Ovary (tissue), 9 donors: ENCODE measurements around the gene FAM120AOS. TPM values are rescaled to one million over a fixed set of nuclear protein-coding genes. Genes with fewer than 3 reads are reported as not detected.

Experiments
- DNase-seq, 5 donors: peaks; one replicate each; pipeline ENCODE4 v3.0.0-alpha.2; 2019 to 2020
- H3K27ac ChIP-seq, 2 donors: fragments of 200-600 bp; one replicate each; pipeline versions ENCODE4 v1.5.1 to v1.8.0; 2019 to 2022
- H3K27me3 ChIP-seq: fragments of 200-600 bp; one replicate; pipeline ENCODE4 v1.8.0; 2022
- H3K36me3 ChIP-seq: fragments of 200-600 bp; sonication (generic); one replicate; pipeline ENCODE4 v1.5.1; 2019
- H3K4me1 ChIP-seq: one replicate; pipeline ENCODE4 v1.8.1; 2013; ENCODE audit warnings: mild to moderate bottlenecking, moderate library complexity; ENCODE audit not compliant: insufficient read depth
- H3K4me3 ChIP-seq: fragments of 200-600 bp; sonication (generic); one replicate; pipeline ENCODE4 v1.5.1; 2017
- H3K9me3 ChIP-seq, 2 donors: fragments of 200-600 bp in 1 of 2; sonication (generic) in 1 of 2; one replicate each; pipeline versions ENCODE4 v1.5.1 to v1.8.1; 2013 to 2019; ENCODE audit warnings: mild to moderate bottlenecking in 1 of 2, moderate library complexity in 1 of 2
- CTCF ChIP-seq, 3 donors: fragments of 450-650 bp in 2 of 3; fragments of 200-600 bp in 1 of 3; IDR thresholded peaks; one replicate each; pipeline versions ENCODE4 v1.5.1 to v1.8.0; 2016 to 2022; ENCODE audit warnings: antibody characterized with exemption in 3 of 3, mild to moderate bottlenecking in 1 of 3
- EP300 ChIP-seq: sonication (generic); formaldehyde crosslinking; IDR thresholded peaks from one replicate; pipeline ENCODE4 v1.6.1; 2017; ENCODE audit warnings: antibody characterized with exemption
- POLR2A ChIP-seq: fragments of 450-650 bp; IDR thresholded peaks from one replicate; pipeline ENCODE4 v1.6.1; 2017; ENCODE audit warnings: antibody characterized with exemption, mild to moderate bottlenecking, moderate library complexity
- WGBS, 3 donors: extraction: QIAGEN DNeasy Blood & Tissue Kit in 1 of 3; methylation state at CpG; one replicate each; pipeline versions ENCODE4 v1.1.5 to v1.1.7; 2013 to 2017; 5-methylcytosine and 5-hydroxymethylcytosine counted together
- intact Hi-C, 4 donors: fragments of 100-400 bp; cut with DNase I; formaldehyde crosslinking; loops; one replicate each; pipeline versions ENCODE4 v1.11.0 to v1.15.1; 2022 to 2023
- polyA plus RNA-seq, 2 donors: library from polyadenylated mRNA; stranded (reverse); fragments of 200-250 nt in 1 of 2; fragments of 350-450 nt in 1 of 2; fragmentation: Illumina TruSeq in 1 of 2; extraction: RNeasy Lipid Tissue Mini Kit (QIAGEN cat#74804) in 1 of 2; gene quantifications; one replicate each; pipeline ENCODE4 v1.2.3, GENCODE V29; 2013 to 2014
- small RNA-seq: library from RNA; depleted of rRNA; stranded (forward); fragments of <200 nt; gene quantifications from one replicate; pipeline ENCODE3, GENCODE V24; 2016
- total RNA-seq, 7 donors: library from RNA; depleted of rRNA in 2 of 7; stranded (reverse); fragments of >200 nt in 2 of 7; fragmentation: NEBNext Ultra II Directional in 3 of 7; extraction: Animal tissue kit (Norgen Biotek cat#: 25700) in 3 of 7; gene quantifications; one replicate each; pipeline versions ENCODE4 v1.1.0 to v1.2.4, GENCODE V29; 2016 to 2023
- donor health status: DM: no; HTN: no; CAD: no; lungs with moderate emphysema.
- donor health status: DM: no; HTN: no; CAD: no.
- donor health status: Bipolar disorder and iron deficiency.
- donor health status: DM: yes; HTN: yes; CAD: no.
- donor health status: DM: no; HTN: no; CAD: no.
- donor health status: DM: yes; HTN: yes; CAD: no.

FAM120AOS gene
- total and polyA plus RNA-seq, 9 donors = 38.1 to 73.9 (median 40.3) TPM

- intact Hi-C loops = no loop called here
- 89 to 92% (median 91%) methylated on average over 5 of the region's 5 CpGs for WGBS, 3 donors
- DNase-seq = no peak
Observed at GRCh38 chr9:93406371-93406770, 47.0 kb downstream of the FAM120AOS start.

GRCh38 chr9:93398471-93398870 lies 54.9 kb downstream of the FAM120AOS start:
- Histone ChIP-seq H3K4me3 (no peak overlapping the region), H3K27me3 (no peaks in the 10 kb centered on the region), H3K4me1 (no peaks in the 10 kb centered on the region), H3K9me3 (no peaks in the 10 kb centered on the region), H3K27ac (no peak overlapping the region), H3K36me3 (no peaks in the 10 kb centered on the region)
- TF ChIP-seq POLR2A (no peak), CTCF (IDR thresholded peaks at IDR 0.05) (no peak), EP300 (no peak)
- DNase-seq = no peak
- intact Hi-C loops = no loop called here
- WGBS, 3 donors = 83 to 87% (median 85%) methylated on average over 9 of the region's 9 CpGs

More at GRCh38 chr9:93406371-93406770, 47.0 kb downstream of the FAM120AOS start:
- H3K36me3 ChIP-seq = no peaks in the 10 kb centered on the region
- H3K9me3 ChIP-seq = no peaks in the 10 kb centered on the region
- H3K4me3 ChIP-seq = no peak overlapping the region
- no peak overlapping the region for H3K27ac ChIP-seq
- H3K27me3 ChIP-seq = no peaks in the 10 kb centered on the region
- TF ChIP-seq CTCF (IDR thresholded peaks at IDR 0.05) (no peak), EP300 (no peak), POLR2A (no peak)
- no peaks in the 10 kb centered on the region for H3K4me1 ChIP-seq

GRCh38 chr9:93397661-93398373 lies 55.6 kb downstream of the FAM120AOS start:
- intact Hi-C loops = no loop called here
- Histone ChIP-seq H3K9me3 (no peaks in the 10 kb centered on the region), H3K27ac (no peak overlapping the region), H3K4me1 (no peaks in the 10 kb centered on the region), H3K4me3 (no peak overlapping the region), H3K27me3 (no peaks in the 10 kb centered on the region), H3K36me3 (no peaks in the 10 kb centered on the region)
- WGBS, 3 donors = 69 to 70% (median 70%) methylated on average over 10 of the region's 10 CpGs
- no peak for DNase-seq
- TF ChIP-seq EP300 (no peak), CTCF (IDR thresholded peaks at IDR 0.05) (no peak), POLR2A (no peak)

Small RNA genes within 50 kb of the gene (small RNA-seq; reads per million reads assigned to genes)
- not detected for gene RF00019

Other genes starting within 250 kb of the FAM120AOS start
- 100 to 1,000 TPM in 2 of 7 donors, 10 to 100 TPM in 5; 65.2 to 130 (median 84.0) TPM for gene FAM120A, start 1.9 kb downstream of the FAM120AOS start, total RNA-seq
- 10 to 100 TPM; 37.9 to 74.3 TPM for gene FAM120A, start 1.9 kb downstream of the FAM120AOS start, polyA plus RNA-seq
- gene PHF2, start 123.0 kb upstream of the FAM120AOS start, total RNA-seq = 10 to 100 TPM; 20.3 to 50.1 (median 40.8) TPM
- gene PHF2, start 123.0 kb upstream of the FAM120AOS start, polyA plus RNA-seq = 10 to 100 TPM; 29.7 to 33.0 TPM